NCI-H2196 (cell line): ENCODE measurements around the gene PRKCB.
"Not testable (repeated sequence)": the region's sequence is repeated elsewhere in the genome, so short reads cannot be mapped to it uniquely, and the experiment has no call there.

Experiments used
- DNase-seq: peaks from one replicate; lab custom pipeline; 2025; ENCODE audit not compliant: unreplicated experiment; lab: John Stamatoyannopoulos, UW

The PRKCB gene

GRCh38 chr16:23901178-23902033 lies 65.6 kb downstream of the PRKCB start:
- DNase-seq: no peak

- DNase-seq: no peak
Measured at GRCh38 chr16:23902034-23902747, 66.4 kb downstream of the PRKCB start.

- DNase-seq: no peak
Measured at GRCh38 chr16:23902748-23903414, 67.1 kb downstream of the PRKCB start.

- no peak for DNase-seq
Measured at GRCh38 chr16:23905027-23905426, 69.2 kb downstream of the PRKCB start.

GRCh38 chr16:23907457-23907902 lies 71.7 kb downstream of the PRKCB start:
- DNase-seq: no peak

- DNase-seq: no peak
Measured at GRCh38 chr16:23907903-23908302, 72.1 kb downstream of the PRKCB start.

- no peak for DNase-seq
Measured at GRCh38 chr16:23908790-23909189, 73.0 kb downstream of the PRKCB start.

GRCh38 chr16:23909792-23910418 lies 74.1 kb downstream of the PRKCB start:
- DNase-seq: no peak

GRCh38 chr16:23914946-23915530 lies 79.3 kb downstream of the PRKCB start:
- DNase-seq: no peak

- not testable (repeated sequence) for DNase-seq
Measured at GRCh38 chr16:23916552-23916951, 80.8 kb downstream of the PRKCB start.

GRCh38 chr16:23917621-23918020 lies 81.8 kb downstream of the PRKCB start:
- no peak for DNase-seq

GRCh38 chr16:23920446-23920845 lies 84.7 kb downstream of the PRKCB start:
- DNase-seq: no peak

GRCh38 chr16:23920899-23921298 lies 85.1 kb downstream of the PRKCB start:
- DNase-seq: no peak

- no peak for DNase-seq
Measured at GRCh38 chr16:23922406-23922805, 86.6 kb downstream of the PRKCB start.

- DNase-seq: no peak
Measured at GRCh38 chr16:23924128-23924527, 88.3 kb downstream of the PRKCB start.

GRCh38 chr16:23927796-23928195 lies 92.0 kb downstream of the PRKCB start:
- DNase-seq: no peak

- DNase-seq: no peak
Measured at GRCh38 chr16:23929237-23929636, 93.5 kb downstream of the PRKCB start.

GRCh38 chr16:23929856-23930255 lies 94.1 kb downstream of the PRKCB start:
- no peak for DNase-seq

- no peak for DNase-seq
Measured at GRCh38 chr16:23930791-23931190, 95.0 kb downstream of the PRKCB start.

GRCh38 chr16:23931199-23931598 lies 95.4 kb downstream of the PRKCB start:
- no peak for DNase-seq

- DNase-seq: not testable (repeated sequence)
Measured at GRCh38 chr16:23933650-23934049, 97.9 kb downstream of the PRKCB start.
